AG09319 (cell line): ENCODE data around the gene SUN5.

Source experiments
- DNase-seq: peaks from one replicate; pipeline ENCODE4 v3.0.0-alpha.2; 2010; ENCODE audit warnings: low read depth; ENCODE audit errors: extremely low read depth
- CTCF ChIP-seq: IDR thresholded peaks from 2 replicates; pipeline ENCODE4 v1.5.1; 2011; ENCODE audit warnings: low read depth, mild to moderate bottlenecking, inconsistent platforms, low read length, moderate library complexity

Gene SUN5

GRCh38 chr20:32995802-32996201 is 8.4 kb downstream of the SUN5 start:
- DNase-seq: no peak
- no peak; the same call in 1 of the 2 replicates for TF ChIP-seq CTCF

- no peak for TF ChIP-seq CTCF
- no peak for DNase-seq
Observed at GRCh38 chr20:32993496-32994050, 10.7 kb downstream of the SUN5 start.

GRCh38 chr20:32991792-32992641 is 12.2 kb downstream of the SUN5 start:
- TF ChIP-seq CTCF: no peak
- DNase-seq: no peak

GRCh38 chr20:32991383-32991782 is 12.8 kb downstream of the SUN5 start:
- no peak for TF ChIP-seq CTCF
- DNase-seq: no peak

- DNase-seq: no peak
- TF ChIP-seq CTCF: no peak
Observed at GRCh38 chr20:32990426-32990825, 13.8 kb downstream of the SUN5 start.

GRCh38 chr20:32989507-32990283 is 14.5 kb downstream of the SUN5 start:
- no peak for TF ChIP-seq CTCF
- DNase-seq: no peak

GRCh38 chr20:32988008-32988407 is 16.2 kb downstream of the SUN5 start:
- no peak for TF ChIP-seq CTCF
- DNase-seq: no peak
